HEK293 (cell line): ENCODE measurements around the gene COMMD7.

Source experiments
- CTCF ChIP-seq: fragments of 450-650 bp; formaldehyde crosslinking; IDR thresholded peaks from 2 replicates; pipeline ENCODE4 v1.5.1; 2016; ENCODE audit warnings: missing biosample characterization, missing genetic modification characterization
- ELK4 ChIP-seq: IDR thresholded peaks from 2 replicates; pipeline ENCODE4 v1.6.1; 2011; ENCODE audit warnings: mild to moderate bottlenecking, low read depth, low read length, borderline replicate concordance
- KLF17 ChIP-seq: fragments of 450-650 bp; formaldehyde crosslinking; IDR thresholded peaks from 2 replicates; pipeline ENCODE4 v1.5.1; 2016; ENCODE audit warnings: missing biosample characterization, missing genetic modification characterization
- MEIS1 ChIP-seq: sonication (generic); formaldehyde crosslinking; IDR thresholded peaks from 2 replicates; pipeline ENCODE4 v1.8.1; 2022; ENCODE audit warnings: missing genetic modification reagents, mild to moderate bottlenecking, borderline replicate concordance
- PRDM4 ChIP-seq: fragments of 450-650 bp; formaldehyde crosslinking; IDR thresholded peaks from 2 replicates; pipeline ENCODE4 v1.5.1; 2017; ENCODE audit warnings: missing biosample characterization, missing genetic modification characterization
- ZNF148 ChIP-seq: fragments of 450-650 bp; formaldehyde crosslinking; IDR thresholded peaks from 2 replicates; pipeline ENCODE4 v1.5.0; 2017; ENCODE audit warnings: missing biosample characterization, missing genetic modification characterization, borderline replicate concordance
- ZNF274 ChIP-seq, 2 experiments: fragments of 200-500 bp in 1 of 2; fragments of 450-650 bp in 1 of 2; sonication (Bioruptor generic) in 1 of 2; formaldehyde crosslinking in 1 of 2; IDR thresholded peaks; 2 replicates each; pipeline versions ENCODE4 v1.5.1 to v1.6.1; 2014 to 2016; ENCODE audit warnings: borderline replicate concordance in 1 of 2, inconsistent platforms in 1 of 2, low read length in 1 of 2, missing biosample characterization in 1 of 2, missing genetic modification characterization in 1 of 2
- ZNF292 ChIP-seq: fragments of 450-650 bp; formaldehyde crosslinking; IDR thresholded peaks from 2 replicates; pipeline ENCODE4 v1.5.1; 2016; ENCODE audit warnings: low read depth, missing biosample characterization, missing genetic modification characterization, borderline replicate concordance
- ZNF398 ChIP-seq: fragments of 450-650 bp; formaldehyde crosslinking; IDR thresholded peaks from 2 replicates; pipeline ENCODE4 v1.5.1; 2017; ENCODE audit warnings: missing biosample characterization, missing genetic modification characterization
- ZNF521 ChIP-seq: fragments of 450-650 bp; formaldehyde crosslinking; IDR thresholded peaks from 2 replicates; pipeline ENCODE4 v1.5.1; 2017; ENCODE audit warnings: missing biosample characterization, mild to moderate bottlenecking, missing genetic modification characterization
- ZNF639 ChIP-seq: fragments of 450-650 bp; formaldehyde crosslinking; IDR thresholded peaks from 2 replicates; pipeline ENCODE4 v1.5.1; 2016; ENCODE audit warnings: missing biosample characterization, missing genetic modification characterization
- ZNF660 ChIP-seq: fragments of 450-650 bp; IDR thresholded peaks from 2 replicates; pipeline ENCODE4 v1.5.1; 2018; ENCODE audit warnings: missing biosample characterization, mild to moderate bottlenecking, missing genetic modification characterization
- ZNF670 ChIP-seq: fragments of 450-650 bp; formaldehyde crosslinking; IDR thresholded peaks from 2 replicates; pipeline ENCODE4 v1.5.1; 2016; ENCODE audit warnings: missing biosample characterization, missing genetic modification characterization, low read depth
- ZNF776 ChIP-seq: fragments of 450-650 bp; formaldehyde crosslinking; IDR thresholded peaks from 2 replicates; pipeline ENCODE4 v1.5.0; 2017; ENCODE audit warnings: missing biosample characterization, missing genetic modification characterization, borderline replicate concordance

GRCh38 chr20:32763202-32764004, 20.1 kb upstream of the COMMD7 start:
- TF ChIP-seq KLF17 (tag by site-specific recombination) (no peak), CTCF (0 out of 2 replicates have a peak, but pooled peaks have one; percentile 19), ZNF398 (tag by site-specific recombination) (no peak), ZNF274 (IDR thresholded peaks at IDR 0.05; ENCODE audit: low read length) (no peak), ZNF274 (tag by site-specific recombination; IDR thresholded peaks at IDR 0.05; ENCODE audit: borderline replicate concordance) (no peak), ZNF660 (tag by site-specific recombination) (no peak), ZNF670 (tag by site-specific recombination) (no peak), ZNF292 (tag by site-specific recombination) (no peak), ZNF639 (tag by site-specific recombination) (no peak), MEIS1 (no peak), ZNF148 (tag by site-specific recombination) (no peak), PRDM4 (no peak), ZNF776 (tag by site-specific recombination) (no peak), ELK4 (no peak), ZNF521 (tag by site-specific recombination) (no peak)
